Ramos (cell line): ENCODE results near the gene ROBO1.

ENCODE experiments used
- in situ Hi-C: fragments of 300-500 bp; cut with MboI; formaldehyde crosslinking; loops from one replicate; pipeline ENCODE4 v1.14.3; 2022; ENCODE audit warnings: low sequenced_read_pairs; ENCODE audit not compliant: unreplicated experiment

ROBO1 gene

GRCh38 chr3:79392479-79392878 is 375.3 kb downstream of the ROBO1 start:
- in situ Hi-C loops: no loop called here

GRCh38 chr3:79390352-79390751 is 377.4 kb downstream of the ROBO1 start:
- in situ Hi-C loops: no loop called here

GRCh38 chr3:79385211-79385610 is 382.6 kb downstream of the ROBO1 start:
- in situ Hi-C loops: no loop called here

- in situ Hi-C loops: no loop called here
These were observed 384.3 kb downstream of the ROBO1 start for GRCh38 chr3:79383402-79384012.

GRCh38 chr3:79380581-79380980 is 387.2 kb downstream of the ROBO1 start:
- in situ Hi-C loops: no loop called here

- in situ Hi-C loops: no loop called here
These were observed 389.7 kb downstream of the ROBO1 start for GRCh38 chr3:79378064-79378463.

- in situ Hi-C loops: loop anchor here (25.0 kb wide), 1 partner anchor 707 kb away; no protein-coding TSS in a partner anchor
These were observed 398.5 kb downstream of the ROBO1 start for GRCh38 chr3:79369306-79369705.

- in situ Hi-C loops: loop anchor here (25.0 kb wide), 1 partner anchor 706 kb away; no protein-coding TSS in a partner anchor
These were observed 399.4 kb downstream of the ROBO1 start for GRCh38 chr3:79368403-79368802.

GRCh38 chr3:79367803-79368202 is 400.0 kb downstream of the ROBO1 start:
- in situ Hi-C loops: loop anchor here (25.0 kb wide), 1 partner anchor 706 kb away; no protein-coding TSS in a partner anchor

- in situ Hi-C loops: loop anchor here (25.0 kb wide), 1 partner anchor 705 kb away; no protein-coding TSS in a partner anchor
These were observed 400.7 kb downstream of the ROBO1 start for GRCh38 chr3:79367066-79367465.

GRCh38 chr3:79366414-79366813 is 401.4 kb downstream of the ROBO1 start:
- in situ Hi-C loops: loop anchor here (25.0 kb wide), 1 partner anchor 704 kb away; no protein-coding TSS in a partner anchor

GRCh38 chr3:79364784-79365183 is 403.0 kb downstream of the ROBO1 start:
- in situ Hi-C loops: loop anchor here (25.0 kb wide), 1 partner anchor 702 kb away; no protein-coding TSS in a partner anchor

GRCh38 chr3:79362571-79363270 is 405.1 kb downstream of the ROBO1 start:
- in situ Hi-C loops: loop anchor here (25.0 kb wide), 1 partner anchor 700 kb away; no protein-coding TSS in a partner anchor

GRCh38 chr3:79361748-79362378 is 405.9 kb downstream of the ROBO1 start:
- in situ Hi-C loops: loop anchor here (25.0 kb wide), 1 partner anchor 700 kb away; no protein-coding TSS in a partner anchor

- in situ Hi-C loops: loop anchor here (25.0 kb wide), 1 partner anchor 696 kb away; no protein-coding TSS in a partner anchor
These were observed 409.5 kb downstream of the ROBO1 start for GRCh38 chr3:79358327-79358726.

GRCh38 chr3:79354179-79354688 is 413.6 kb downstream of the ROBO1 start:
- in situ Hi-C loops: loop anchor here (25.0 kb wide), 1 partner anchor 692 kb away; no protein-coding TSS in a partner anchor

GRCh38 chr3:79351699-79352098 is 416.1 kb downstream of the ROBO1 start:
- in situ Hi-C loops: loop anchor here (25.0 kb wide), 1 partner anchor 689 kb away; no protein-coding TSS in a partner anchor

- in situ Hi-C loops: no loop called here
These were observed 422.6 kb downstream of the ROBO1 start for GRCh38 chr3:79344876-79345871.

GRCh38 chr3:79341961-79342360 is 425.8 kb downstream of the ROBO1 start:
- in situ Hi-C loops: no loop called here
